SK-N-SH treated with all-trans-retinoic acid at 6 μM for 48 hours (cell line): Measurements from ENCODE around the gene CALB2.

Experiments used
- ATAC-seq: fragments of 200-7000 bp; cut with Tn5 transposase; 3 replicates; pipeline ENCODE4 v1.9.1; 2020; ENCODE audit warnings: mild to moderate bottlenecking, moderate library complexity
- ARNTL ChIP-seq: fragments of 450-650 bp; formaldehyde crosslinking; IDR thresholded peaks from 2 replicates; pipeline ENCODE4 v1.5.0; 2020; ENCODE audit warnings: low read depth, mild to moderate bottlenecking, moderate library complexity, borderline replicate concordance
- BACH2 ChIP-seq: fragments of 250-450 bp; sonication (Bioruptor Pico); IDR thresholded peaks from 2 replicates; pipeline ENCODE4 v1.9.0; 2021; ENCODE audit warnings: mild to moderate bottlenecking, borderline replicate concordance
- CSDC2 ChIP-seq: fragments of 250-450 bp; sonication (Bioruptor Pico); IDR thresholded peaks from 2 replicates; pipeline ENCODE4 v1.5.0; 2020; ENCODE audit warnings: mild to moderate bottlenecking, moderate library complexity
- ESRRG ChIP-seq: fragments of 250-450 bp; sonication (Bioruptor Pico); IDR thresholded peaks from 2 replicates; pipeline ENCODE4 v1.6.1; 2021; ENCODE audit warnings: mild to moderate bottlenecking
- GLIS3 ChIP-seq: fragments of 250-450 bp; sonication (Bioruptor Pico); IDR thresholded peaks from 2 replicates; pipeline ENCODE4 v1.5.0; 2020; ENCODE audit warnings: mild to moderate bottlenecking, moderate library complexity
- ISL1 ChIP-seq: fragments of 250-450 bp; sonication (Bioruptor Pico); IDR thresholded peaks from 2 replicates; pipeline ENCODE4 v2.1.2; 2022; ENCODE audit warnings: mild to moderate bottlenecking, moderate library complexity
- OSR1 ChIP-seq: fragments of 250-450 bp; sonication (Bioruptor Pico); IDR thresholded peaks from 2 replicates; pipeline ENCODE4 v1.8.0; 2022; ENCODE audit warnings: moderate library complexity, mild to moderate bottlenecking, inconsistent platforms
- PPARA ChIP-seq: fragments of 250-450 bp; sonication (Bioruptor Pico); IDR thresholded peaks from 2 replicates; pipeline ENCODE4 v1.5.0; 2020; ENCODE audit warnings: mild to moderate bottlenecking, borderline replicate concordance
- SNAI2 ChIP-seq: fragments of 250-450 bp; sonication (Bioruptor Pico); IDR thresholded peaks from 2 replicates; pipeline ENCODE4 v1.5.0; 2020; ENCODE audit warnings: mild to moderate bottlenecking, moderate library complexity
- TCF4 ChIP-seq: fragments of 250-450 bp; sonication (Bioruptor Pico); IDR thresholded peaks from 2 replicates; pipeline ENCODE4 v1.8.0; 2021; ENCODE audit warnings: mild to moderate bottlenecking, moderate library complexity, borderline replicate concordance
- TOX ChIP-seq: fragments of 250-450 bp; sonication (Bioruptor Pico); IDR thresholded peaks from 2 replicates; pipeline ENCODE4 v1.8.0; 2021; ENCODE audit warnings: mild to moderate bottlenecking, moderate library complexity, borderline replicate concordance
- ZC3H10 ChIP-seq: fragments of 250-450 bp; sonication (Bioruptor Pico); IDR thresholded peaks from 2 replicates; pipeline ENCODE4 v1.5.1; 2021; ENCODE audit warnings: mild to moderate bottlenecking, moderate library complexity
- ZFP3 ChIP-seq: fragments of 250-450 bp; sonication (Bioruptor Pico); IDR thresholded peaks from 2 replicates; pipeline ENCODE4 v1.5.0; 2020; ENCODE audit warnings: mild to moderate bottlenecking, moderate library complexity
- ZFP30 ChIP-seq: fragments of 450-650 bp; formaldehyde crosslinking; IDR thresholded peaks from 2 replicates; pipeline ENCODE4 v1.5.0; 2022; ENCODE audit warnings: mild to moderate bottlenecking, moderate library complexity
- ZNF565 ChIP-seq: fragments of 450-650 bp; formaldehyde crosslinking; conservative IDR thresholded peaks from 2 replicates; pipeline ENCODE4 v1.5.0; 2020; ENCODE audit warnings: low read depth, mild to moderate bottlenecking, moderate library complexity
- ZNF70 ChIP-seq: fragments of 450-650 bp; formaldehyde crosslinking; IDR thresholded peaks from 2 replicates; pipeline ENCODE4 v1.5.0; 2020; ENCODE audit warnings: mild to moderate bottlenecking, moderate library complexity
- ZNF8 ChIP-seq: fragments of 450-650 bp; formaldehyde crosslinking; IDR thresholded peaks from 2 replicates; pipeline ENCODE4 v1.5.0; 2020; ENCODE audit warnings: mild to moderate bottlenecking, moderate library complexity
- TF ChIP-seq, protein P1 (sequence below): fragments of 250-450 bp; sonication (Bioruptor Pico); IDR thresholded peaks from 2 replicates; pipeline ENCODE4 v1.5.1; 2020; ENCODE audit warnings: low read depth, mild to moderate bottlenecking, moderate library complexity
- TF ChIP-seq, protein P2 (sequence below): fragments of 250-450 bp; sonication (Bioruptor Pico); IDR thresholded peaks from 2 replicates; pipeline ENCODE4 v1.8.0; 2020; ENCODE audit warnings: mild to moderate bottlenecking, moderate library complexity, borderline replicate concordance
- TF ChIP-seq, protein P3 (sequence below): fragments of 250-450 bp; sonication (Bioruptor Pico); IDR thresholded peaks from 2 replicates; pipeline ENCODE4 v1.8.0; 2021; ENCODE audit warnings: low read depth, mild to moderate bottlenecking, moderate library complexity, borderline replicate concordance
- TF ChIP-seq, protein P4 (sequence below): fragments of 250-450 bp; sonication (Bioruptor Pico); IDR thresholded peaks from 2 replicates; pipeline ENCODE4 v1.5.0; 2020; ENCODE audit warnings: mild to moderate bottlenecking, moderate library complexity

Gene CALB2

DNA sequence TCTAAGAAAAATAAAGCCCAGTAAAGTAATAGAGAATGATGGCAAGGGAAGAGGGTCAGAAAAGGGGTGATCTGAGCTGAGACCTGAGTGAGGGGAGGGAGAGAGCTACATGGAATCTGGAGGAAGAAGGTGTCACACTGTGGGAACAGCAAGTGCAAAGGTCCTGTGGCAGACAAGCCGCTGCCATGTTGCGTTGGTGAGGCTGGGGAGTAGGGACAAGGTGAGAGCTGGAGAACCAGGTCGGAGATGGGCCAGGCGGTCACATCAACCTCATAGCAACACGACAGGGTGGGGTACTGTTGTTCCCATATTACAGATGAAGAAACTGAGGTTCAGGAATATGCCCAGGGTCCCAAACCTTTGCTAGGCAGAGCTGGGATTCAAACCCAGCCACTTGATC, 16.6 kb upstream of the CALB2 start:
- no peak for TF ChIP-seq ZFP30 (CRISPR knock-in tag)
- TF ChIP-seq ESRRG (CRISPR knock-in tag) = no peak
- TF ChIP-seq, protein P1, sequence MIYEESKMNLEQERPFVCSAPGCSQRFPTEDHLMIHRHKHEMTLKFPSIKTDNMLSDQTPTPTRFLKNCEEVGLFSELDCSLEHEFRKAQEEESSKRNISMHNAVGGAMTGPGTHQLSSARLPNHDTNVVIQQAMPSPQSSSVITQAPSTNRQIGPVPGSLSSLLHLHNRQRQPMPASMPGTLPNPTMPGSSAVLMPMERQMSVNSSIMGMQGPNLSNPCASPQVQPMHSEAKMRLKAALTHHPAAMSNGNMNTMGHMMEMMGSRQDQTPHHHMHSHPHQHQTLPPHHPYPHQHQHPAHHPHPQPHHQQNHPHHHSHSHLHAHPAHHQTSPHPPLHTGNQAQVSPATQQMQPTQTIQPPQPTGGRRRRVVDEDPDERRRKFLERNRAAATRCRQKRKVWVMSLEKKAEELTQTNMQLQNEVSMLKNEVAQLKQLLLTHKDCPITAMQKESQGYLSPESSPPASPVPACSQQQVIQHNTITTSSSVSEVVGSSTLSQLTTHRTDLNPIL (CRISPR knock-in tag) = no peak
- TF ChIP-seq ZNF70 (CRISPR knock-in tag) = no peak
- no peak for TF ChIP-seq CSDC2 (CRISPR knock-in tag)
- TF ChIP-seq, protein P2, sequence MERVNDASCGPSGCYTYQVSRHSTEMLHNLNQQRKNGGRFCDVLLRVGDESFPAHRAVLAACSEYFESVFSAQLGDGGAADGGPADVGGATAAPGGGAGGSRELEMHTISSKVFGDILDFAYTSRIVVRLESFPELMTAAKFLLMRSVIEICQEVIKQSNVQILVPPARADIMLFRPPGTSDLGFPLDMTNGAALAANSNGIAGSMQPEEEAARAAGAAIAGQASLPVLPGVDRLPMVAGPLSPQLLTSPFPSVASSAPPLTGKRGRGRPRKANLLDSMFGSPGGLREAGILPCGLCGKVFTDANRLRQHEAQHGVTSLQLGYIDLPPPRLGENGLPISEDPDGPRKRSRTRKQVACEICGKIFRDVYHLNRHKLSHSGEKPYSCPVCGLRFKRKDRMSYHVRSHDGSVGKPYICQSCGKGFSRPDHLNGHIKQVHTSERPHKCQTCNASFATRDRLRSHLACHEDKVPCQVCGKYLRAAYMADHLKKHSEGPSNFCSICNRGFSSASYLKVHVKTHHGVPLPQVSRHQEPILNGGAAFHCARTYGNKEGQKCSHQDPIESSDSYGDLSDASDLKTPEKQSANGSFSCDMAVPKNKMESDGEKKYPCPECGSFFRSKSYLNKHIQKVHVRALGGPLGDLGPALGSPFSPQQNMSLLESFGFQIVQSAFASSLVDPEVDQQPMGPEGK (CRISPR knock-in tag) = no peak
- no peak for TF ChIP-seq OSR1
- TF ChIP-seq PPARA (CRISPR knock-in tag) = no peak
- no peak for TF ChIP-seq ZNF8 (CRISPR knock-in tag)
- no peak for TF ChIP-seq ARNTL (CRISPR knock-in tag)
- TF ChIP-seq TCF4 (CRISPR knock-in tag) = no peak
- no peak for TF ChIP-seq ZC3H10
- no peak for TF ChIP-seq ZFP3 (CRISPR knock-in tag)
- no peak for ATAC-seq

DNA sequence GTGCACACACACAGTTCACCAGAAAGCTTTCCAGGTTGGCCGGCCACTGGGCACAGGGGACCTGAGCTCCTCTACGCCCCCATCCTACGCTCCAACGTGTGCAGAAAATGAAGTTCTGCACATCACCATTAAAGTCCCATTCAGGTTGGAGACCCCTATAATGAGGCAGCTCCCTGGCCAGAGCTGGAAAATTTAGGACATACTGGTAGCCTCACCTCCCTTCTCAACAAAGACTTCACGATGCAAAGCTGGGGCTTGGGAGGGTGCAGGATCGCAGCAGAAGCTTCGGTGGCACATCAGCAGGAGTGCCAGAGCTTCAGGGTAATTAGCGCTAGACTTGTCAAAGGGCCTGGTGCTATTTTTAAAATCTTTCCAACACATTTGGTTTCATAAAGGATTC, 15.4 kb upstream of the CALB2 start:
- TF ChIP-seq ZNF70 (CRISPR knock-in tag) (no peak), ZNF8 (CRISPR knock-in tag) (no peak), ZFP30 (CRISPR knock-in tag) (no peak), ZC3H10 (no peak), ARNTL (CRISPR knock-in tag) (no peak)
- TF ChIP-seq, protein P1 (CRISPR knock-in tag) = no peak
- ATAC-seq = no peak

DNA sequence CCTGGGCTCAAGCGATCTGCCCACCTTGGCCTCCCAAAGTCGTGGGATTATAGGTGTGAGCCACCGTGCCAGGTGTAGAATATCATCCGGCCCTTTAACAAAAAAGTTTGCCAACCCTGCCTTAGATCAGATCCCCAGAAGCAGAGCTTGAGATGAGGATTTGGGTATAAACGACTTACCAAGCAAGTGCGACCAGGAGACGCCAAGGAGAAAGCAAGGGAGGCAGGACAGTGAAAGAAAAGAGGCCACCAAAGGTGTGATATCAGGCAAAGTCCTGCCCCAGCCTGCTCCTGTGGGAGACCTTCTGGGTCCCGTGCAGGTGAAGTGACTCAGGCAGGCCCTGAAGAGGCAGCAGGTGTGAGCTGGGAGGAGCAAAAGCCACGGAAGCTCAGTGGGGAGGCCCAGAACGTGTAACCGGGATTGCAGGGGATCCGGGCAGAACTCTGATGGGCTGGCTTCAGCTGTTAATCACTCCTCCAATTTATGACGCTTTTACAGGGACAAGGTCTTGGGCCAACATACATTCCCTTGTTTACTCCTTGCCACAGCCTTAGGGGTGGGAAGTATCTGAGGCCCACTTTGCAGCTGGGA, 14.1 kb upstream of the CALB2 start:
- no peak for ATAC-seq
- TF ChIP-seq ZNF70 (CRISPR knock-in tag) (no peak), BACH2 (CRISPR knock-in tag) (no peak), ZFP3 (CRISPR knock-in tag) (no peak), ZFP30 (CRISPR knock-in tag) (no peak), ARNTL (CRISPR knock-in tag) (no peak), GLIS3 (CRISPR knock-in tag) (no peak), ZNF565 (CRISPR knock-in tag) (no peak), ZNF8 (CRISPR knock-in tag) (no peak), ESRRG (CRISPR knock-in tag) (no peak), ZC3H10 (no peak), PPARA (CRISPR knock-in tag) (no peak), ISL1 (no peak), TCF4 (CRISPR knock-in tag) (no peak), SNAI2 (CRISPR knock-in tag) (no peak), TOX (no peak), OSR1 (no peak)
- TF ChIP-seq, protein P1 (CRISPR knock-in tag) = no peak
- TF ChIP-seq, protein P3, sequence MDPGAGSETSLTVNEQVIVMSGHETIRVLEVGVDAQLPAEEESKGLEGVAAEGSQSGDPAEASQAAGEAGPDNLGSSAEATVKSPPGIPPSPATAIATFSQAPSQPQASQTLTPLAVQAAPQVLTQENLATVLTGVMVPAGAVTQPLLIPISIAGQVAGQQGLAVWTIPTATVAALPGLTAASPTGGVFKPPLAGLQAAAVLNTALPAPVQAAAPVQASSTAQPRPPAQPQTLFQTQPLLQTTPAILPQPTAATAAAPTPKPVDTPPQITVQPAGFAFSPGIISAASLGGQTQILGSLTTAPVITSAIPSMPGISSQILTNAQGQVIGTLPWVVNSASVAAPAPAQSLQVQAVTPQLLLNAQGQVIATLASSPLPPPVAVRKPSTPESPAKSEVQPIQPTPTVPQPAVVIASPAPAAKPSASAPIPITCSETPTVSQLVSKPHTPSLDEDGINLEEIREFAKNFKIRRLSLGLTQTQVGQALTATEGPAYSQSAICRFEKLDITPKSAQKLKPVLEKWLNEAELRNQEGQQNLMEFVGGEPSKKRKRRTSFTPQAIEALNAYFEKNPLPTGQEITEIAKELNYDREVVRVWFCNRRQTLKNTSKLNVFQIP (CRISPR knock-in tag) = no peak
- TF ChIP-seq, protein P4, sequence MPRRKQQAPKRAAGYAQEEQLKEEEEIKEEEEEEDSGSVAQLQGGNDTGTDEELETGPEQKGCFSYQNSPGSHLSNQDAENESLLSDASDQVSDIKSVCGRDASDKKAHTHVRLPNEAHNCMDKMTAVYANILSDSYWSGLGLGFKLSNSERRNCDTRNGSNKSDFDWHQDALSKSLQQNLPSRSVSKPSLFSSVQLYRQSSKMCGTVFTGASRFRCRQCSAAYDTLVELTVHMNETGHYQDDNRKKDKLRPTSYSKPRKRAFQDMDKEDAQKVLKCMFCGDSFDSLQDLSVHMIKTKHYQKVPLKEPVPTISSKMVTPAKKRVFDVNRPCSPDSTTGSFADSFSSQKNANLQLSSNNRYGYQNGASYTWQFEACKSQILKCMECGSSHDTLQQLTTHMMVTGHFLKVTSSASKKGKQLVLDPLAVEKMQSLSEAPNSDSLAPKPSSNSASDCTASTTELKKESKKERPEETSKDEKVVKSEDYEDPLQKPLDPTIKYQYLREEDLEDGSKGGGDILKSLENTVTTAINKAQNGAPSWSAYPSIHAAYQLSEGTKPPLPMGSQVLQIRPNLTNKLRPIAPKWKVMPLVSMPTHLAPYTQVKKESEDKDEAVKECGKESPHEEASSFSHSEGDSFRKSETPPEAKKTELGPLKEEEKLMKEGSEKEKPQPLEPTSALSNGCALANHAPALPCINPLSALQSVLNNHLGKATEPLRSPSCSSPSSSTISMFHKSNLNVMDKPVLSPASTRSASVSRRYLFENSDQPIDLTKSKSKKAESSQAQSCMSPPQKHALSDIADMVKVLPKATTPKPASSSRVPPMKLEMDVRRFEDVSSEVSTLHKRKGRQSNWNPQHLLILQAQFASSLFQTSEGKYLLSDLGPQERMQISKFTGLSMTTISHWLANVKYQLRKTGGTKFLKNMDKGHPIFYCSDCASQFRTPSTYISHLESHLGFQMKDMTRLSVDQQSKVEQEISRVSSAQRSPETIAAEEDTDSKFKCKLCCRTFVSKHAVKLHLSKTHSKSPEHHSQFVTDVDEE (CRISPR knock-in tag) = no peak
- TF ChIP-seq, protein P2 (CRISPR knock-in tag) = no peak
